Hematopoietic multipotent progenitor cell treated with erythropoietin and hydrocortisone succinate and interleukin-3 and kit ligand, for 8 days (in vitro differentiated cells): ENCODE measurements around the gene ASIC2.

Source experiments
- DNase-seq: peaks from one replicate; pipeline ENCODE4 v3.0.0-alpha.2; 2015

Gene ASIC2

GRCh38 chr17:33109336-33110072 is 183.6 kb downstream of the ASIC2 start:
- no peak for DNase-seq

DNA sequence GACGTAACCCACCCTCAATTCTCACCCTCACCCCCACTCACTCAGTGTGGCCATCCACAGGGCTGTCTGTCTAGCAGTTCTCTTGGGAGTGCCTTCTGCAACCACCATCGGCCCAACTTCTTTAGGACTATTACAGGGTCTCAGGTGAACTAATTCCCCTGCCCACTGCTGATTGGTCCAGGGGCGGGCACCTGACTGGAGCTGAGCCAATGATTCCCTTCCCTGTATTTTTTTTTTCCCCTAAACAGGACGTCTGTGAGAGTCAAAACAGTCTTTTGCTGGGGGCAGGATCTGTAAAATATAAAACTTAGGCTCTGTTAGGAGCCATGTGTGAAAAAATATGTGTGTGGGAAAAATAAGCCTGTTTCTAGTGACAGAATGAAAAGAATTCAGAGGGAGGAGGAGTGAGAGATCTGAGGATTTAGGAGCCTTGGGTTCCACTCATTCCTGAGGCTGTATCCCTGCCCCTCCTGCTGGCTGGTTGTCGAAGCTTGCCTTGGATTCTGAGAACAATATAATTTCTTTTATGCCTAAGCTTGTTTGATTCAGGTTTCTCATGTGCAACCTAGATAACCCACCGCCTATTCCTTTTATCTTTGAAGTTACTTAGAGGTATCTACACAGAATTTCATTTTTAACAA is 186.4 kb downstream of the ASIC2 start:
- no peak for DNase-seq

DNA sequence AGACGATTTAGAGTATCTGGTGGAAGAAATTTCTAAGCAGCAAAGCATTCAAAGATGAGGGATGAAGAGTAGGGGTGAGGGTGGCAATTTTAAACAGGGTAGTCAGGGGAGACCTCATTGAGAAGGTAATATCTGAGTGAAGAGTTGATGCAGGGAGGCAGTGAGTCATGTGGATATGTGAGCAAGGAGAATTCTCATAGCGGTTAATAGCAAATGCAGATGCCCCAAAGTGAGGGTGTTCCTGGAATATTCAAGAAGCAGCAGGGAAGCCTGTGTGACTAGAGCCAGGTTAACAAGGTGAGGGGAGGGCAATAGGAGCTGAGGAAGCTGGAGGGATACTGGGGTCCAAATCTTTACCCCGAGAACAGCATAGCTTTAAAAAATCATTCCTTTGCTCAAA is 187.2 kb downstream of the ASIC2 start:
- DNase-seq = no peak

GRCh38 chr17:33099906-33100305 is 193.2 kb downstream of the ASIC2 start:
- no peak for DNase-seq

GRCh38 chr17:33099252-33099651 is 193.8 kb downstream of the ASIC2 start:
- DNase-seq = no peak

GRCh38 chr17:33097411-33097810 is 195.7 kb downstream of the ASIC2 start:
- no peak for DNase-seq

GRCh38 chr17:33096161-33096560 is 196.9 kb downstream of the ASIC2 start:
- DNase-seq = no peak

DNA sequence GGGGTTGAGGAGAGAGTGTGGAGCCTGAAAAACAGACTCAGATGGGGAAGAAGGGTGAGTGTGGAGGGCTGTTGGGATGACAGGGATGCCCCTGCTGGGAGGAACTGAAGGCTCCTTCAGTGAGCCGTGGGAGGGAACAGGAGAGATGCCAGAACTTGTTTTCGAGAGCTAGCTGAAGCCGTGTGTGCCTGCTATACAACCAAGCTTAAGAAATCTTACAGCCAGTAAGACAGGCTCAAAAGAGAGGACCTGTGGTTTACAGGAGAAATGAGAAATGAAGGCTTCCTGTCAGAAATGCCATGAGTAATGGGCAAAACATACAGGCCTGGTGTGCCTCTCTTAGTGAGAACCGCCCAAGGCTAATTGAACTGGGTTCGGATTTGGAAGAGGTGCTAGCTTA is 201.8 kb downstream of the ASIC2 start:
- no peak for DNase-seq

- DNase-seq = no peak
Observed at GRCh38 chr17:33090806-33091205, 202.3 kb downstream of the ASIC2 start.

- no peak for DNase-seq
Observed at GRCh38 chr17:33086878-33087277, 206.2 kb downstream of the ASIC2 start.

GRCh38 chr17:33086041-33086440 is 207.1 kb downstream of the ASIC2 start:
- no peak for DNase-seq

DNA sequence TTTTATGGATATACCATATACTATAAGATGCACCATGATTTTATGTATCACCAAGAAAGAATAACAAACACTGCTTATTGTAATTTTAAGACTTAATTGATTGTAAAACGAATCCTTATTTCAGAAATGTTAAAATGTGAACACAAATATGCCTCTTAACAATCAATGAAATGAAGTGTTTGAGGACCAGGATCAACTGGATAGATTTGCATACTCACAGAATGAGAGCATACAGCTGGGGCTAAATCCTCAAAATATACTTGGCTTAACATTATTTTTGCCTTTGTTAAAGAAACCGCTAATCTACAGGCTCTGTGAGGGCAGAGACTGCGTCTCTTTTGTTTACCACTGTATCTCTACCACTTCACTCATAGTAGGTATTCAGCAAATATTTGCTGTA is 207.8 kb downstream of the ASIC2 start:
- no peak for DNase-seq

- no peak for DNase-seq
Observed at GRCh38 chr17:33084755-33085154, 208.3 kb downstream of the ASIC2 start.

DNA sequence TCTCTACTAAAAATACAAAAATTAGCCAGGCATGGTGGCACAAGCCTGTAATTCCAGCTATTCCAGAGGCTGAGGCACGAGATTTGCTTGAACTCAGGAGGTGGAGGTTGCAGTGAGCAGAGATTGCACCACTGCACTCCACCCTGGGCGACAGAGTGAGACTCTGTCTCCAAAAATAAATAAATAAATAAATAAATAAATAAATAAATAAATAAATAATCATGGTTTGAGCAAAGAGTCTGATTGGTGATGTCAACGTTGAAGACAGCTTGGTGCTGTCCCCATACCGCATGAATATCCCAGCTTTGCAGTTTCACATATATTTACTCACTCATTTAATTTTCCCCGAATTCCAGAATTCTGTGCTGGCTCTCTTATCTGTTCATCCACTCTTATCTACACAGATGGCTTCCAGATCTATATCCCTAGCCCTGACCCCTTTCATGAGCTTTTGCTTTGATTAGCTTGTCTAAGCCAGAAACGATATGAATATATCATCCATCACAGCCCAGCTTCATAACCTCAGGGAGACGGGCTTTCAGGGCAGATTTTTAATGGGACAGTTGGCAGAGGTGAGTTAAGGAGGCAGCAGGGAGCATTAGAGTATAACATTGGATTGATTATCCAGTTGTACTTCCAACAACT is 210.4 kb downstream of the ASIC2 start:
- DNase-seq = no peak

- DNase-seq = no peak
Observed at GRCh38 chr17:33080091-33080490, 213.0 kb downstream of the ASIC2 start.

GRCh38 chr17:33079201-33079600 is 213.9 kb downstream of the ASIC2 start:
- DNase-seq = no peak

DNA sequence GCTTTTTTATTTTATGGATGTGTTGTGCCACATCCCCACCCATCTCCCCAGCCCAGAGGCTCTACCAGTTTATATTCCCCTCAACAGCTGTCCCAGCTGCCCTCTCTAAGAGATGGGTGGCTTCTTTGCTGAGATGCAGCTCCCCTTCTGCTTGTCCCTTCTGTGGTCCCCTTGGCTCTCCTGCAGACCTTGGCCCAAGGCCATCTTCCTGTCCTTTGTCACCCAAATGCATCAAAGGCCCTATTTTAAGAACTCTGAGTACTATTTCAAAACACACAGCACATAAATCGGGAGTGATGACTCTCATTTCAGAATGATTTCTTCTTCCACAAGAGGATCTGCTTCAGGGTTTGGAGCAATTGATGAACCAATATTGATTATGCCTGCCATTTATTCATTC is 216.1 kb downstream of the ASIC2 start:
- no peak for DNase-seq

GRCh38 chr17:33073416-33073815 is 219.7 kb downstream of the ASIC2 start:
- DNase-seq = no peak

DNA sequence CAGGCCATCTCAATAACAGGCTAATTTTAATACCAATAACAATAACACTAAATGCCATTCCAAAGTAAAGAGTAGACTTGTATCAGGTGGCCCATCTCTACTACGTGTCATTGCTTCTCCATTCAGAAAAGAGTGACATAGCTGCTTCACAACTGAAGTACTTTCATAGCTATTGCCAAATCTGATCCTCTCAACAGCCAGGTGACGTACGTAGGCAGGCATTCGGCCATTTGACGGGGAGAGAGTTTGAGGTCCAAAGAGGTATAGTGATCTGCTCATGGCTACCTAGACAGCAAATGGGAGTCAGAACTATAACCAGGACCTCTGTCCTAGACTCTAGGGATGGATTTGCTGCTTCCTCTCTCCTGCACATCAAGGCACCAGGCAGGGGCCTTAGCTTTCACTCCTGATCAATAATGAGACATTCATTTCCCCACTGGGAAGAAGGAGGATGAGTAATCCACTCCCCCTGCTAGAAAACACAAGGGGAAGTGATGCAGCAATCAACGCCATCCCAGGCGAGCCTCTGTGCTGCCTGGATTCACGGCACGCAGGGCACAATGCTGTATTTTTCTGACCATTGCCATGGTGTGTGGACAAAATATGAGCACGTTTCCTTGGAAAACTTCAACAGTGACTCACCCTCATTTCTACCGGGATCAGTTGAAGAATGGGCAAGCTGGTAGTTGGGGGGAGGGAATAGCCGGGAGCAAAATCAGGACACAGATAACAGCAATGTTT is 220.5 kb downstream of the ASIC2 start:
- DNase-seq = no peak

DNA sequence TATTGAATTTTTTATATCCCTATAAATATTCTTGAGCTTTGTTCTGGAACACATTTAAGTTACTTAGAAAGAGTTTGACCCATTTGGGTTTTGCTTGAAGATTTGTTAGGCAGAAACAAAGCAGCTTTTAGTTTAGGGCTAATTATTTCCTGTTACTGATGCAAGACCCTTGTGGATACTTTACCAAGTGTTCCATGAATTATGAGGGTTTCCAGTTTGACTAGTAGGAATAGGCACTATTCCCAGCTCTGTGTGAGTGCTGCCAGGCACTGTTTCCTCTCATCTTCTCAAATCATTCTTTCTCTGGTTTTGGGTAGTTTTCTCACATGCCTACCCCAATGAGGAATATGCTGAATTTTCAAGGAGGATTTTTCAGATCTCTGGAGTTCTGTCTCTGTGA is 221.4 kb downstream of the ASIC2 start:
- DNase-seq = no peak

GRCh38 chr17:33057564-33057963 is 235.5 kb downstream of the ASIC2 start:
- no peak for DNase-seq

GRCh38 chr17:33056399-33057146 is 236.5 kb downstream of the ASIC2 start:
- DNase-seq = no peak

GRCh38 chr17:33055746-33056145 is 237.3 kb downstream of the ASIC2 start:
- DNase-seq = no peak
